ENCODE measurements around the gene KCNK10. TPM values are rescaled to one million over a fixed set of nuclear protein-coding genes. Genes with fewer than 3 reads are reported as not detected.

KCNK10 gene
- total and polyA plus RNA-seq, 2 donors (not counting 1 experiment from before 2014, with no cell fraction given) = 0.20 TPM; not detected in 1

GRCh38 chr14:88225721-88226120 is 97.3 kb downstream of the KCNK10 start:
- Histone ChIP-seq H3K27ac (ENCODE audit: low read length in 2 of 2) (no peak overlapping the region), H3K9ac (ENCODE audit: low read length) (no peak overlapping the region), H3K36me3 (replicated peaks in 1 of 2; ENCODE audit: control extremely low read depth in 1 of 2, control insufficient read depth in 1 of 2, extremely low read depth in 1 of 2, insufficient read depth in 2 of 2, low read length in 1 of 2) (no peaks in the 10 kb centered on the region), H2AFZ (ENCODE audit: insufficient read depth, low read depth, low read length, poor library complexity, severe bottlenecking) (no peak overlapping the region), H3K79me2 (ENCODE audit: control insufficient read depth, insufficient read depth, low read length) (no peaks in the 10 kb centered on the region), H3K9me3 (ENCODE audit: control extremely low read depth in 1 of 3, control insufficient read depth in 2 of 3, insufficient read depth in 1 of 3, low read length in 2 of 3) (peaks cover 2 to 9% (median 6%) of the 10 kb centered on the region in 3 donors), H3K4me1 (ENCODE audit: control insufficient read depth in 2 of 2, insufficient read depth in 2 of 2, low read length in 2 of 2) (no peaks in the 10 kb centered on the region), H3K4me2 (replicated peaks; ENCODE audit: low read depth, low read length, poor library complexity, severe bottlenecking) (no peak overlapping the region), H3K4me3 (ENCODE audit: control extremely low read depth in 1 of 5, extremely low read depth in 1 of 5, insufficient read depth in 1 of 5, low read depth in 2 of 5, low read length in 4 of 5) (no peak overlapping the region), H3K27me3 (replicated peaks in 1 of 4; ENCODE audit: control extremely low read depth in 1 of 4, control insufficient read depth in 3 of 4, insufficient read depth in 4 of 4, low read length in 3 of 4) (no peaks in the 10 kb centered on the region), H4K20me1 (ENCODE audit: control insufficient read depth, insufficient read depth, low read length, poor library complexity, severe bottlenecking) (no peaks in the 10 kb centered on the region)
- CTCF ChIA-PET = interaction anchor here (1.3 to 1.6 kb wide), 3 partner anchors 9 to 37 kb away, joined by 3 to 6 read pairs (median 4); no protein-coding TSS in a partner anchor
- intact Hi-C loops (cut with micrococcal nuclease) = no loop called here
- Mint-ChIP-seq H3K4me3 (no peak overlapping the region), H3K4me1 (no peaks in the 10 kb centered on the region), H3K27me3 (peaks cover 13% of the 10 kb centered on the region), H3K9me3 (ENCODE audit: insufficient read depth) (peaks cover 10% of the 10 kb centered on the region), H3K27ac (no peak overlapping the region)
- POLR2A ChIA-PET = no interaction called here
- TF ChIP-seq, protein P1, sequence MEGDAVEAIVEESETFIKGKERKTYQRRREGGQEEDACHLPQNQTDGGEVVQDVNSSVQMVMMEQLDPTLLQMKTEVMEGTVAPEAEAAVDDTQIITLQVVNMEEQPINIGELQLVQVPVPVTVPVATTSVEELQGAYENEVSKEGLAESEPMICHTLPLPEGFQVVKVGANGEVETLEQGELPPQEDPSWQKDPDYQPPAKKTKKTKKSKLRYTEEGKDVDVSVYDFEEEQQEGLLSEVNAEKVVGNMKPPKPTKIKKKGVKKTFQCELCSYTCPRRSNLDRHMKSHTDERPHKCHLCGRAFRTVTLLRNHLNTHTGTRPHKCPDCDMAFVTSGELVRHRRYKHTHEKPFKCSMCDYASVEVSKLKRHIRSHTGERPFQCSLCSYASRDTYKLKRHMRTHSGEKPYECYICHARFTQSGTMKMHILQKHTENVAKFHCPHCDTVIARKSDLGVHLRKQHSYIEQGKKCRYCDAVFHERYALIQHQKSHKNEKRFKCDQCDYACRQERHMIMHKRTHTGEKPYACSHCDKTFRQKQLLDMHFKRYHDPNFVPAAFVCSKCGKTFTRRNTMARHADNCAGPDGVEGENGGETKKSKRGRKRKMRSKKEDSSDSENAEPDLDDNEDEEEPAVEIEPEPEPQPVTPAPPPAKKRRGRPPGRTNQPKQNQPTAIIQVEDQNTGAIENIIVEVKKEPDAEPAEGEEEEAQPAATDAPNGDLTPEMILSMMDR (IDR thresholded peaks at IDR 0.05) = no peak
- no peak for TF ChIP-seq EZH2 (IDR thresholded peaks at IDR 0.05; ENCODE audit: borderline replicate concordance, insufficient read depth, low read depth, low read length, poor library complexity, severe bottlenecking)
- ATAC-seq (ENCODE audit: low read depth) (no peak), DNase-seq (no peak)
- 84% methylated on average over 3 of the region's 3 CpGs for WGBS (ENCODE audit: insufficient coverage)

DNA sequence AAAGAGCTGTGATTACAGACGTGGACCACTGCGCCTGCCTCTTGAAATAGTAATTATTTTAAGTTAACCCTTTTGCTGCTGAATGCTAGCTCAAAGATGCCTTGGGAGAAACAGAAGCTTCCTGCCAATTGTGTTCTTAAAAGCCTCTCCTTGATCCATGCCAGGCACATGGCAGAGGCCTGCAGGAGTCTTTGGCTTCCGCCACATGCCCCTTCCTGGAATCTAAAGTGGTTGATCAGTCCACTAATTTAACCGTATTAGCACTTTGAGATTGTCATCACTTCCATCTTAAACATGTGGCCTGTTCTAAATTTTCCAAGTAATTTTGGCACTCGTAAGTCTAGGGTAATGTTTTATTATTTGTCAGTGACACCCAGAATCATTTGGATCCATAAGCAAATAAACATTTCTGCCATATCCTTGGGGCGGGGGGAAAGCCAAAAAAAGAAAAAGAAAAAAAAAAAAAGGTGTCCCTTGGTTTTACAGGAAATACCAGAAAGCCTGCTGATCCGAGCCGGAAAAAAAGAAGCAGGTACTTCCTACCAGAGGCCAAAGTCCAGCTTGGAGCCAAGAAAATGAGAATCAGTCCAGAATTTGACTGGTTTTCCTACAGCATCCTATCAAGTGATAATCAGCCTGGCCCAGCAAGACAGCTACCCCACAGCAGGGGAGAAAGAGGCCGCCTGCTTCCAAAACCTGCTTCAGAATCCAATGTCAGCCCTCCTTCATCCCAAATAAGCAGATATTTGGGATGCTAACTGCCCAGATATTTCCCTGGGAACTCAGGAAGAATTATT is 104.8 kb downstream of the KCNK10 start:
- H3K9ac ChIP-seq (ENCODE audit: low read length) = no peak overlapping the region
- TF ChIP-seq, protein P1 (IDR thresholded peaks at IDR 0.05) = no peak
- no peak for TF ChIP-seq EZH2 (IDR thresholded peaks at IDR 0.05; ENCODE audit: borderline replicate concordance, insufficient read depth, low read depth, low read length, poor library complexity, severe bottlenecking)
- POLR2A ChIA-PET = no interaction called here
- H3K27ac ChIP-seq (ENCODE audit: low read length in 2 of 2) = no peak overlapping the region
- H3K79me2 ChIP-seq (ENCODE audit: control insufficient read depth, insufficient read depth, low read length) = no peaks in the 10 kb centered on the region
- intact Hi-C loops (cut with micrococcal nuclease) = no loop called here
- 96% methylated on average over 3 of the region's 9 CpGs for whole genome bisulfite sequencing (ENCODE audit: insufficient coverage)
- no peak overlapping the region for H2AFZ ChIP-seq (ENCODE audit: insufficient read depth, low read depth, low read length, poor library complexity, severe bottlenecking)
- H4K20me1 ChIP-seq (ENCODE audit: control insufficient read depth, insufficient read depth, low read length, poor library complexity, severe bottlenecking) = no peaks in the 10 kb centered on the region
- Mint-ChIP-seq H3K27ac (no peak overlapping the region), H3K4me1 (no peaks in the 10 kb centered on the region), H3K9me3 (ENCODE audit: insufficient read depth) (peaks cover 12% of the 10 kb centered on the region), H3K4me3 (no peak overlapping the region), H3K27me3 (no peaks in the 10 kb centered on the region)
- H3K4me1 ChIP-seq (ENCODE audit: control insufficient read depth in 2 of 2, insufficient read depth in 2 of 2, low read length in 2 of 2) = no peaks in the 10 kb centered on the region
- no peak for ATAC-seq (ENCODE audit: low read depth)
- H3K4me2 ChIP-seq (replicated peaks; ENCODE audit: low read depth, low read length, poor library complexity, severe bottlenecking) = no peak overlapping the region
- no peaks in the 10 kb centered on the region for H3K36me3 ChIP-seq (replicated peaks in 1 of 2; ENCODE audit: control extremely low read depth in 1 of 2, control insufficient read depth in 1 of 2, extremely low read depth in 1 of 2, insufficient read depth in 2 of 2, low read length in 1 of 2)
- CTCF ChIA-PET = interaction anchor here (1.2 kb wide), 1 partner anchor 16 kb away, joined by 5 read pairs; no protein-coding TSS in a partner anchor
- H3K4me3 ChIP-seq (ENCODE audit: control extremely low read depth in 1 of 5, extremely low read depth in 1 of 5, insufficient read depth in 1 of 5, low read depth in 2 of 5, low read length in 4 of 5) = no peak overlapping the region
- DNase-seq = no peak
- H3K9me3 ChIP-seq (ENCODE audit: control extremely low read depth in 1 of 3, control insufficient read depth in 2 of 3, insufficient read depth in 1 of 3, low read length in 2 of 3) = peaks cover under 1 to 6% (median 2%) of the 10 kb centered on the region in 3 donors
- no peaks in the 10 kb centered on the region for H3K27me3 ChIP-seq (replicated peaks in 1 of 4; ENCODE audit: control extremely low read depth in 1 of 4, control insufficient read depth in 3 of 4, insufficient read depth in 4 of 4, low read length in 3 of 4)
